HG02885 (cell line): ENCODE measurements around the gene CRK.
A peak's percentile ranks its signal among the peaks of the same experiment; 100 is the strongest.
"Not testable (repeated sequence)": the region's sequence is repeated elsewhere in the genome, so short reads cannot be mapped to it uniquely, and the experiment has no call there.

Source experiments
- ATAC-seq: cut with Tn5 transposase; IDR thresholded peaks from one replicate; pipeline ENCODE4 v1.9.1; 2021; ENCODE audit warnings: mild to moderate bottlenecking; ENCODE audit not compliant: unreplicated experiment, poor library complexity

The CRK gene

DNA sequence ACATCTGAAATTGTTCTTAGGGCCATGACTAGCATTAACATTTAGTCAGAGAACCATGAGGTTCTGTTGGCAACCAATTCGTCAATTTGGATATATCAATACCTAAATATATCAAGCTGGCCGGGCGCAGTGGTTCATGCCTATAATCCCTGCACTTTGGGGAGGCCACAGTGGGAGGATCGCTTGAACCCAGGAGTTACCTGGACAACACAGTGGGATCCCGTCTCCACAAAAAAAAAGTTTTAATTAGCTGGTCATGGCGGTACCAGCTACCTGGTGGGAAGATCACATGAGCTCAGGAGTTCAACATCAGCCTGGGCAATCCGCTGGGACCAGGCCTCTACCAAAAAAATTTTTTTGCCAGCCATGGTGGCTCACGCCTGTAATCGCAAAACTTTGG is 64.5 kb downstream of the CRK start:
- ATAC-seq, result no peak

DNA sequence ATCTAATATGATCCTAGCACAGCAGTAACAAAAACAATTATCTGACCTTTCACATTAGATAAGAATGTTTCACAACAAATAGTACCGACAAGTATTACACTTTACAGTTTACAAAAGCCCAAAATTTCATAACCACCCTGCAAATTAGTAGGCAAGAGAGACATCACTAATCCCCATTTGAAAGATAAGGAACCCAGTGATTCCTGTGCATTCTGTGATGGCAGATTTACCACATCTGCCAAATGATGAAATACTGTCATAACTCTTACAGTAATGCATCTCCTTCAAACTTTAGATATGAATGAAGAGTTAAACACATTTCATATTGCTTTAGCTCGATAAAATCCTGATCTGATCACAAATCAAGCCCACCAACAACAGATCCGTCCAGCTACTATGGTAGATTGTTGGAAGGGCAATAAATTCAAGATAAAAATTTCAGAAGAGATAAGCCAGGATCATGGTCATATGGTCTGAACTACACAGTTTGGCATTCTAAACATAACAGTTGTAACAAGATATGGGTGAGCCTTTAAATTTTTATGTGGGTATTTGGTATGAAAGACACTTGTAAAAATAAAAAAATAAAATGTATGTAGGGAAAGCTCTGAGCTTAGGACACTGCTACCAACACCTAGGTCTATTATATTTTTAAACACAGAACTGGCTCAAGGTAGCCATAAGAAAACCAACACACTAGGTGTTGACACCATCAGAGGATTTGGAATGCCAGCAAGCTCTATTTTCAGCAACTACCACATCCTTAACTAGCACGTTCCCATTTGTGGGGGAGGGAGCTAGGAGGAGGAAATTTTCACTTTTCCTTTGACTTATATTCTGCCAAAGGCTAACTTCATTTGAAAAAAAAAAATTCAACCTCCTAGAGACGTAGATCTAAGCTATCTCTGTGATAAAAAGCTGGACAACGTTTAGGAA is 65.3 kb downstream of the CRK start:
- no peak for ATAC-seq

DNA sequence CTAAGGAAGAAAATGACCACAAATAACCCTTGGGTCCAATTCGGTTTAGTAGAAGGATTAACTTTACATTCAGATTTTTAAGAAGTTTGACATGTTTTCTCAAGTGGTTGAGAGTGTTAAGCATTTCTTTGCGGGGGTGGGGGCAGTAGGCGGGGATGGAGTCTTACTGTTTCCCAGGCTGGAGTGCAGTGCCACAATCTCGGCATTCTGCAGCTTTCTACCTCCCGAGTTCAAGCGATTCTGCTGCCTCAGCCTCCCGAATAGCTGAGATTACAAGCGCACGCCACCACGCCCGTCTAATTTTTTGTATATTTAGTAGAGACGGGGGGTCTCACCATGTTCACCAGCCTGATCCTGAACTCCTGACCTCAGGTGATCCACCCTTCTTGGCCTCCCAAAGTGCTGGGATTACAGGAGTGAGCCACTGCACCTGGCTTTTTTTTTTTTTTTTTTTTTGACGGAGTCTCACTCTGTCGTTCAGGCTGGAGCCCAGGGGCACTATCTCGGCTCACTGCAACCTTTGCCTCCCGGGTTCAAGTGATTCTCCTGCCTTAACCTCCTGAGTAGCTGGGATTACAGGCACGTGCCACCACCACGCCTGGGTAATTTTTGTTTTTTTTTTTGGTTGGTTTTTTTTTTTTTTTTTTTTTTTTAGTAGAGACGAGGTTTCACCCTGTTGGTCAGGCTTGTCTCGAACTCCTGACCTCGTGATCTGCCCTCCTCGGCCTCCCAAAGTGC is 68.4 kb downstream of the CRK start:
- not testable (repeated sequence) for ATAC-seq

DNA sequence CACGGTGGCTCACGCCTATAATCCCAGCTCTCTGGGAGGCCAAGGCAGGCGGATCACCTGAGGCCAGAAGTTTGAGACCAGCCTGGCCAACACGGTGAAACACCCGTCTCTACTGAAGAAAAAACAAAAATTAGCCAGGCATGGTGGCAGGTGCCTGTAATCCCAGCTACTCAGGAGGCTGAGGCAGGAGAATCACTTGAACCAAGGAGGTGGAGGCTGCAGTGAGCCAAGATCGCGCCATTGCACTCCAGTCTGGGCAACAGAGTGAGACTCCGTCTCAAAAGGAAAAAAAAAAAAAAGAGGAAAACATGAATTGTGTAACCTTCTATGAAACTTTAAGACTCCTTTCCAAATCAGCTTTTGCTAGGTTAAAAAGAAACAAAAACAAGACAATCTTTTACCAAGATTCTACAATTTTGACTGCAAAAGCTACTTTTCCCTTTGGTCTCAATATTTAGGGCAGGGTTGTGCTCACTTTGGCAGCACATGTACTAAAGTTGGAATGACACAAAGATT is 69.3 kb downstream of the CRK start:
- ATAC-seq, result not testable (repeated sequence)

DNA sequence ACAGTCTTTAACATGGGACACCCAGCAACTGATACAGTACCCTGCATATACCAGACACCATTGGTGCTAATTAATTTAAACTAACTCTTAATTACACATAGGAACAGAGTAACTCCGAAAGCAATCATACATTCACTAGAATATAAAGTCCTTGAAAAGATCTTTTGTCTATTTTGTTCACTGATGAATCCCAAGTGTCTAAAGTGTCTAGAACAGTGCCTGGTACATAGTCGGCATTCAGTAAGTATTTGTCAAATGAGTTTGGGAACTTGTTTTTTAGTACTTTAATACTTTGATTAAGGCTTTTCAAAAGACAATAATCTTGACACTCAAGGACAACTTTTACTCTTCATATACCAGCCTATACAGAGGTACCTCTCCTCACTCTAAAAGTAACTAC is 69.8 kb downstream of the CRK start:
- no peak for ATAC-seq

DNA sequence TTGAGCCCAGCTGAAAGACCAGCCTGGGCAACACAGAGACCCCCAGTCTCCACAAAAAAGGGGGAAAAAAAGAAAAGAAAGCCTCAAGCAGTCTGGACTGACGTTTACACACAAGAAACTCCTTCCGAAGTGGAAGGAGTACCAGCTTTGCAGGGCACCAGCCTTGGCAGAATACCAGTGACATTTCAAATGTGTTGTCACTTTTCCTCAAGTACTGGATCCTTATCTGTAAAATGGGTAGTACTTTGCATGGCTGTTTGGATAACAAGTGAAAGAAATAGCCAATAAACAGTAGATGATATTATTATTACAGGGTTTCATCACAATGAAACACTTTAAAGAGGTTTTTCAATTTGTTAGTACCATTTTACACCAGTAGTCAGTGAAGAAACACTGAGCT is 70.2 kb downstream of the CRK start:
- no peak for ATAC-seq

DNA sequence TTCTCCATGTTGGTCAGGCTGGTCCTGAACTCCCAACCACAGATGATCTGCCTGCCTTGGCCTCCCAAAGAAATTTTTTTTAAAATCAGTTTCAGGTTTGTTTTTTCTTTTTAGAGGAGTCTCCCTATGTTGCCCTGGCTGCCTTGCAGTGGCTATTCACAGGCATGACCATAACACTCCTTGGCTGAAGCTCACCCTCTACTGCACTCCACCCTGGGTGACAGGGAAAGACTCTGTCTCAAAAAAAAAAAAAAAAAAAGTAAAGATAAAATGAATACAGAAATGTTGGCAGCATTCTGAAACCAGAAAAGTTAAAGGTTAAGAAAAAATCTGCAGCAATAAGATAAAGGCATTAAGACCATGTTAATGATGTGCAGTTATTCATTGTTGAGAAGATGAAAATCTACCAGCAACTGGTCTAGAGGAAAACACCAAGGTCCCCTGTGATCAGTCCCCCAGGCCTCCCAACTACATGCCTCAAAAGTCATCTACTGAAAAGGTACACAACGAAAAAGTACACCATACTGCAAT is 71.1 kb downstream of the CRK start:
- ATAC-seq, result no peak

DNA sequence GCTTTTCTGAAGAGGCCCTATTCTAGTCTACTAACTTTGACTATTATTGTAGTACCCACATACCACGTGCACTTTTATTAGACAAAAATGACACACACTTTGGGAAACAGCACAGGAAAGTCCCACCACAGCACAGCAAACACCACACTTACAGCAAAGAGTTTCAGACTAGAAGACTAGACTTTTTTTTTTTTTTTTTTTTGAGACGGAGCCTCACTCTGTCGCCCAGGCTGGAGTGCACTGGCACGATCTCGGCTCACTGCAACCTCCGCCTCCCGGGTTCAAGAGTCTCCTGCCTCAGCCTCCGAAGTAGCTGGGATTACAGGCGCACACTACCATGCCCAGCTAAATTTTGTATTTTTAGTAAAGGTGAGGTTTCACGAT is 76.1 kb downstream of the CRK start:
- ATAC-seq, result peak; percentile 52

DNA sequence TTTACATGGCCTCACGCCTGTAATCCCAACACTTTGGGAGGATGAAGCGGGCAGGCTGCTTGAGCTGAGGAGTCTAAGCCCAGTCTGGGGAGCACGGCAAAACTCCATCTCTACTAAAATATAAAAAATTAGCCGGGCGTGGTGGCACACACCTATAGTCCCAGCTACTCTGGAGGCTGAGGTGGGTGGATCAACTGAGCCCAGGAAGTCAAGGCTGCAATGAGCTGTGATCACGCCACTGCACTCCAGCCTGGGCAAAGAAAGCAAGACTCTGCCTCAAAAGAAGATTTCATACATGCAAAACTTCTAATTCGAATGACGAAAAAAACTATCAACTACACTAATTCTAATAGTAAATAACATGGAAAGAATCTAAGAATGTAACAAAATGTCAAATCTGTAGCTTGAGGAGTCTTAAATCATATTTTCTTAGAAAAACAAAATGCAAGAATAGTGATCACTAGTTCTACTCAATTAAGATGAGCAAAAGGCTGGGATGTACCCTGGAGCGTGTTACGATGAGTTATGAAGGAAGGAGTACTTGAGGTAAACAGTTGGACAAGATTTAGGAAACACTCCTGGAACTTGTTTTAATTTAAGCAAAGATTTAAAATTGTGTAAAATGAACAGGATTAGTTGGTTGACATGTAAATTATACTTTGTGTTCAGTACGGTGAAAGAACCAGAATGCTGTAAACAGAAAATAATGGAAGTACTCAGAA is 76.7 kb downstream of the CRK start:
- ATAC-seq, result no peak

DNA sequence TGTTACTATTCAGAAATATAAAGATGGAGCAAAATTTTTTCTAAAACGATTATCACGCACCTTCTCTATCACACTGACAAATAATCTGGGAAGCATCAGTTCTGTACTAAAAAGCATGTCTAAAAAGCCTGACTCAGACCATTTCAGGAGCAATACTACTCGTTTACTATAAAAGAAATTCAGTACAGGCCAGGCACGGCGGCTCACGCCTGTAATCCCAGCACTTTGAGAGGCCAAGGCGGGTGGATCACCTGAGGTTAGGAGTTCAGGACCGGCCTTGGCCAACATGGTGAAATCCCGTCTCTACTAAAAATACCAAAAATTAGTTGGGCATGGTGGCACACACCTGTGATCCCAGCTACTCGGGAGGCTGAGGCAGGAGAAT is 77.6 kb downstream of the CRK start:
- ATAC-seq, result not testable (repeated sequence)

DNA sequence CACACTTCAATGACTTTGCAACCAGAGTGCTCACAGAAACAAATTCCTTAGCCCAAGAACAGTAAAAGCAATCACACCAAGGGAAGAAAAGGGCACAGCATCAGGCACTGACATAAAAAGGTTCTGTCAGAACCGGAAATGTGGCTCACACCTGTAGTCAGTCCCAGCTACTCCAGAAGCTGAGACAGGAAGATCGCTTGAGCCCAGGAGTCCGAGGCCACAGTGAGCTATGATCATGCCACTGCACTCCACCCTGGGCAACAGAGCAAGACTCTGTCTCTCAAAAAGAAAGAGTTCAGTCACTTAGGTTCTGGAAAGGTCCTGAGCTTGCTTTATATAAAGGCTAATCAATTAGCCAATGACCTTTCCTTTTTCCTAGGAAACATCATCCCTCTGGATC is 78.7 kb downstream of the CRK start:
- ATAC-seq, result no peak

DNA sequence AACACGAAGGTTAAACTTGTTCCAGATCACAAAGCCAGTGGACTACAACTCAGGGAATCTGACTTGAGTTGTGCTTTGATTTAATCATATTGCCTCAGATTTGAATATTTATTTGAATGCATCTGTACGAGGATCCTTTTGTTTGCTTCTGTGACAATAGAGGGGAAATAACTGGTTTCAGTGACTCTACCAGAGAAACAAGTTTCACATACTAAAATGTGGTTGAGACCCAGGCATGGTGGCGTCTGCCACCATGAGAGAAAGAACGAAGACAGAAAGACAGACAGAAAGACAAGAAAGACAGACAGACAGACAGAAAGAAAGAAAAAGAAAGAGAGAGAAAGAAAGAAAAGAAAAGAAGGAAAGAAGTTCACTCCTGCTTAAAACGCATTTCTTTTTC is 80.0 kb downstream of the CRK start:
- no peak for ATAC-seq

DNA sequence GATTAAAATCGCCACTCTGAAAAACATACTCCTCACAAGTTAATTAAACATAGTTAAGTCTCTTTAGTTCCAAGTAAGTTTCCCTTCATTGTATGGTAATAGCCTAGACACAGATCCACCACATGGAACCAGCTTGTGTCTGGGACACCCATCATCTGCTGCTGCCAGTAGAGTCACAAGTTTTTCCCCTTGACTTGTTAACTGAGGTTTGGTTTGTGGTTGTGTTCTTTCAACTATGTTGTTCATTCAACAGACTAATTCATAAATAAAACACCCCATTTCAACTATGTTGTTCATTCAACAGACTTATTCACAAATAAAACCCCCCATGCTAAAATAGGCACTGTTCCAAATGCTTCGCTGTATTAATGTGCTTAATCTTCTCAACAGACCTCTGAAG is 80.4 kb downstream of the CRK start:
- ATAC-seq, result no peak

DNA sequence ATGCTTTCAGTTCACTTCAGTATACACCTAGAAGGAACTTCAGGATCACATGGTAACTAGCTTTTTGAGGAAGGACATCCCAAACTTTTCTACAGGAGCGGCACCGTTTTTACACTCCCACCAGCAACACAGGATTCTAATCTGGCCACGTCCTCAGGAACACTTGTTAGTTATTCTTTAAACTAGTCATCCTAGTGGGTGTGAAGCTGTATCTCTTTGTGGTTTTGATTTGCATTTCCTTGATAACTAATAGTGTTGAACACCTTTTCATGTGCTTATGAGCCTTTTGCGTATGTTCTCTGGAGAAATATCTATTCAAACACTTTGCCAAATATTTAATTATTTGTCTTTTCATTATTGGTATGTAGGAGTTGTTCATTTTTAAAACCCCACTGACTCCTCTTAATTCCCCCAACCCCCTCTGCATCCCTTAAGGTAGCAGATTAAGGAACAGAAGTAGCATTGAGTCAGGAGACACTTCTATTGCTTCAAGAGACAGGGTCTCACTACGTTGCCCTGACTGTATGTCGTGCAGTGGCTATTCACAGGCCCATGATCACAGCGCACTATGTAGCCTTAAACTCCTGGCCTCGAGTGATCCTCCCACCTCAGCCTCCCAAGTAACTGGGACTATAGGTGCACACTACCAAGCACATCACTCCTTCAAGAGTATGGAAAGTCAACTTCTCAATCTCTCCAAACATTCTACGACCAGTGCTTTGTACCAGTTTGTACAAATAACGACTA is 81.4 kb downstream of the CRK start:
- no peak for ATAC-seq

DNA sequence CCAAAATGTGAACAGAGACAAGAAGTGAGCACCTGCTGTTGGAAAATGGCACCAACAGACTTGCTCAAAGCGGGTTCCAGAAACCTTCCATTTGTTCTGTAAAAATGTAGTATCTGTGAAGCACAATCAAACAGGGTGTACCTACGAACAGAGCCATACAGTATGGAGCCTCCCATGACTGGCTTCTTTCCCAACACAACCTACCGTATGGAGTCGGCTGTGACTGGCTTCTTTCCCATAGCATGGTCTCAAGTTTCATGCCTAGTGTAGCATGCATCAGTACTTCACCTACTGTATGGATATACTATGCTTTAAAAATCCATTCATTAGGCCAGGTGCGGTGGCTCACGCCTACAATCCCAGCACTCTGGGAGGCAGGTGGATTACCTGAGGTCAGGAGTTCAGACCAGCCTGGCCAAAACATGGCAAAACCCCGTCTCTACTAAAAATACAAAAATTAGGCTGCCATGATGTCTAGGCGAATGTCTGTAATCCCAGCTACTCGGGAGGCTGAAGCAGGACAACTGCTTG is 82.3 kb downstream of the CRK start:
- ATAC-seq, result no peak

DNA sequence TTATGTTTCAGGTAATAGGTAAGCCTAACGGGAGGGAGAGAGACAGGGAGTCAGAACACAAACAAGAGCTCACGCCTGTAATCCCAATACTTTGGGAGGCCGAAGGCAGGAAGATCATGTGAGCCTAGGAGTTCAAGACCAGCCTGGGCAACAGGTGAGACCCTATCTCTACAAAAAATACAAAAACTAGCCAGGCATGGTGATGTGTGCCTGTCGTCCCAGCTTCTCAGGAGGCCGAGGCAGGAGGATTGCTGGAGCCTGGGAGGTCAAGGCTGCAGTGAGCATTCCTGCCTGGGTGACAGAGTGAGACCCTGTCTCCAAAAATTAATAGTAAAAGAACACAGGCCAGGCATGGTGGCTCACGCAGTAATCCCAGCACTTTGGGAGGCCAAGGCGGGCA is 83.4 kb downstream of the CRK start:
- no peak for ATAC-seq

DNA sequence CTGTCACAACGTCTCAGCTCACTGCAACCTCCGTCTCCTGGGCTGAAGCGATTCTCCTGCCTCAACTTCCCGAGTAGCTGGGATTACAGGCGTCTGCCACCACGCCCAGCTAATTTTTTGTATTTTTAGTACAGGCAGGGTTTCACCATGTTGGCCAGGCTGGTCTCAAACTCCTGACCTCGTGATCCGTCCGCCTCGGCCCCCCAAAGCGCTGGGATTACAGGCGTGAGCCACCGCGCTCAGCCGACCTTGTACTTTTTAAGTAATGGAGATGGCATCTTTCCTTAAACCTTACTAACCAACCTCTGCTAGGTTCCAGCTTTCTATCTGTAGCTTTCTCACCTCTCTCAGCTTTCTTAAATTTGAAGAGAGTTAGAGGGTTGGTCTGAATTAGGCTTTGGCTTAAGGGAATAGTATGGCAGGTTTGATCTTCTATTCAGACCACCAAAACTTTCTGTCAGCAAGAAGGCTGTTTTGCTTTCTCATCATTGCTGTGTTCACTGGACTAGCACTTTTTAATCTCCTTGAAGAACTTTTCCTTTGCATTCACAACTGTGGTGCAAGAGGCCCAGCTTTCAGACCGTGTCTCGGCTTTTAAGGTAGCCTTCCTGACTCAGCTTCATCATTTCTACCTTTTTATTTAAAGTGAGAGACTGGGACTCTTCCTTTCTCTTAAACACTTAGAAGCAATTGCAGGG is 84.0 kb downstream of the CRK start:
- no peak for ATAC-seq
